OCI-M2 (cell line): ENCODE results near the gene CHRNA3.

ENCODE experiments used
- DNase-seq: peaks from one replicate; lab custom pipeline; 2025; ENCODE audit not compliant: unreplicated experiment; lab: John Stamatoyannopoulos, UW

CHRNA3 gene

GRCh38 chr15:78637776-78638435 lies 17.1 kb upstream of the CHRNA3 start:
- DNase-seq: no peak

- DNase-seq: no peak
Measured at GRCh38 chr15:78636378-78636859, 15.6 kb upstream of the CHRNA3 start.

GRCh38 chr15:78635346-78635745 lies 14.6 kb upstream of the CHRNA3 start:
- no peak for DNase-seq

GRCh38 chr15:78634210-78635145 lies 13.7 kb upstream of the CHRNA3 start:
- DNase-seq: no peak

- no peak for DNase-seq
Measured at GRCh38 chr15:78633348-78633747, 12.6 kb upstream of the CHRNA3 start.

GRCh38 chr15:78630886-78631633 lies 10.3 kb upstream of the CHRNA3 start:
- DNase-seq: no peak

- no peak for DNase-seq
Measured at GRCh38 chr15:78629716-78630065, 8.9 kb upstream of the CHRNA3 start.

GRCh38 chr15:78629031-78629715 lies 8.4 kb upstream of the CHRNA3 start:
- no peak for DNase-seq

- no peak for DNase-seq
Measured at GRCh38 chr15:78628227-78628626, 7.4 kb upstream of the CHRNA3 start.

GRCh38 chr15:78627348-78627747 lies 6.6 kb upstream of the CHRNA3 start:
- no peak for DNase-seq

GRCh38 chr15:78626381-78626995 lies 5.7 kb upstream of the CHRNA3 start:
- no peak for DNase-seq

- no peak for DNase-seq
Measured at GRCh38 chr15:78625606-78626280, 4.9 kb upstream of the CHRNA3 start.

GRCh38 chr15:78624651-78625590 lies 4.1 kb upstream of the CHRNA3 start:
- DNase-seq: no peak

GRCh38 chr15:78623786-78624497 lies 3.1 kb upstream of the CHRNA3 start:
- no peak for DNase-seq

GRCh38 chr15:78621810-78622402 lies 1.1 kb upstream of the CHRNA3 start:
- DNase-seq: no peak

- DNase-seq: no peak
Measured at GRCh38 chr15:78620021-78620526, 722 bp downstream of the CHRNA3 start.
